Transverse colon (tissue), 4 donors: ENCODE results near the gene SYNGR2. TPM values are rescaled to one million over a fixed set of nuclear protein-coding genes. Genes with fewer than 3 reads are reported as not detected.

Experiments
- DNase-seq: peaks from one replicate; pipeline ENCODE4 v3.0.0-alpha.2; 2019
- H3K27ac ChIP-seq, 4 donors: fragments of 200-600 bp; sonication (generic); 2 replicates each; pipeline ENCODE4 v1.5.1; 2016 to 2018; ENCODE audit warnings: inconsistent platforms in 4 of 4
- H3K27me3 ChIP-seq: fragments of 200-600 bp; sonication (generic); 2 replicates; pipeline ENCODE4 v1.5.1; 2017; ENCODE audit warnings: inconsistent platforms
- H3K36me3 ChIP-seq, 4 donors: fragments of 200-600 bp; sonication (generic); 2 replicates each; pipeline ENCODE4 v1.5.1; 2017 to 2019; ENCODE audit warnings: inconsistent platforms in 4 of 4
- H3K4me1 ChIP-seq, 4 donors: fragments of 200-600 bp; sonication (generic); 2 replicates each; pipeline ENCODE4 v1.5.1; 2017 to 2020; ENCODE audit warnings: inconsistent platforms in 4 of 4
- H3K4me3 ChIP-seq, 4 donors: fragments of 200-600 bp; sonication (generic); 1 replicate in 1 of 4; 2 replicates in 3 of 4; pipeline versions ENCODE4 v1.5.1 to v1.6.1; 2017 to 2019; ENCODE audit warnings: inconsistent platforms in 4 of 4
- H3K9me3 ChIP-seq, 2 donors: fragments of 200-600 bp; sonication (generic); 2 replicates each; pipeline ENCODE4 v1.5.1; 2017 to 2019; ENCODE audit warnings: inconsistent platforms in 2 of 2
- CTCF ChIP-seq, 5 experiments: fragments of 200-600 bp in 3 of 5; fragments of 450-650 bp in 2 of 5; sonication (generic) in 3 of 5; IDR thresholded peaks; 1 replicate in 2 of 5; 2 replicates in 3 of 5; pipeline ENCODE4 v1.5.1; 2016 to 2017; ENCODE audit warnings: antibody characterized with exemption in 5 of 5, inconsistent platforms in 3 of 5, mild to moderate bottlenecking in 2 of 5, moderate library complexity in 1 of 5
- EP300 ChIP-seq: sonication (generic); formaldehyde crosslinking; IDR thresholded peaks from one replicate; pipeline ENCODE4 v1.6.1; 2017; ENCODE audit warnings: antibody characterized with exemption, low read depth
- POLR2A ChIP-seq: fragments of 450-650 bp; IDR thresholded peaks from one replicate; pipeline ENCODE4 v1.6.1; 2016; ENCODE audit warnings: antibody characterized with exemption, mild to moderate bottlenecking, moderate library complexity
- POLR2AphosphoS5 ChIP-seq, 3 donors: sonication (generic); formaldehyde crosslinking; IDR thresholded peaks; one replicate each; pipeline ENCODE4 v1.6.1; 2016; ENCODE audit warnings: antibody characterized with exemption in 3 of 3
- whole genome bisulfite sequencing, 2 donors: methylation state at CpG; one replicate each; pipeline ENCODE4 v1.1.5; 2018; ENCODE audit warnings: low coverage in 1 of 2; 5-methylcytosine and 5-hydroxymethylcytosine counted together
- in situ Hi-C, 4 donors: fragments of 200-750 bp; cut with MboI; loops; one replicate each; pipeline versions ENCODE4 v1.15.0 to v1.15.1; 2017; ENCODE audit warnings: low sequenced_read_pairs in 3 of 4, low pct_ligation_motif_present in 1 of 4, low pct_unique_long_range_greater_than_20kb in 1 of 4
- intact Hi-C: fragments of 100-400 bp; cut with DNase I; formaldehyde crosslinking; loops from one replicate; pipeline ENCODE4 v1.15.1; 2023; ENCODE audit warnings: low total_unique reads
- total RNA-seq, 4 donors: library from RNA; depleted of rRNA; stranded (reverse); fragments of >200 nt; gene quantifications; one replicate each; pipeline ENCODE4 v1.1.0, GENCODE V29; 2016

SYNGR2 gene
- total RNA-seq, 4 donors from 2014 or later = 102 to 121 (median 106) TPM

GRCh38 chr17:78146881-78147280 is 21.5 kb upstream of the SYNGR2 start:
- H3K4me3 ChIP-seq = no peak overlapping the region
- in situ Hi-C loops = no loop called here
- H3K27me3 ChIP-seq = no peaks in the 10 kb centered on the region
- TF ChIP-seq POLR2AphosphoS5 (IDR thresholded peaks at IDR 0.05) (no peak), EP300 (no peak), CTCF (IDR thresholded peaks at IDR 0.05) (no peak), POLR2A (no peak)
- WGBS, 2 donors = 77% methylated on average over 6 of the region's 6 CpGs; no CpG with 5 or more reads in 1 of the 2 donors
- intact Hi-C loops = no loop called here
- peak; percentile 7 for DNase-seq
- peak overlapping the region in 3 of 4 donors; percentile 34 to 65 (median 45) for H3K27ac ChIP-seq
- peaks cover 22 to 77% (median 55%) of the 10 kb centered on the region in 4 donors for H3K4me1 ChIP-seq
- no peaks in the 10 kb centered on the region for H3K9me3 ChIP-seq
- H3K36me3 ChIP-seq = no peaks in the 10 kb centered on the region

- H3K4me1 ChIP-seq = peaks cover 22 to 75% (median 53%) of the 10 kb centered on the region in 4 donors
- H3K4me3 ChIP-seq = no peak overlapping the region
- intact Hi-C loops (no loop called here), in situ Hi-C loops (no loop called here)
- no peaks in the 10 kb centered on the region for H3K27me3 ChIP-seq
- peak overlapping the region; percentile 0 to 65 (median 40) for H3K27ac ChIP-seq
- TF ChIP-seq POLR2AphosphoS5 (IDR thresholded peaks at IDR 0.05) (no peak), CTCF (IDR thresholded peaks at IDR 0.05) (no peak), EP300 (no peak), POLR2A (no peak)
- DNase-seq = peak; percentile 65
- WGBS, 2 donors = 43 to 50% methylated on average over 3 to 8 of the region's 8 CpGs
- H3K36me3 ChIP-seq = no peaks in the 10 kb centered on the region
- no peaks in the 10 kb centered on the region for H3K9me3 ChIP-seq
These were observed 20.9 kb upstream of the SYNGR2 start for GRCh38 chr17:78147315-78147998.

- Histone ChIP-seq H3K4me3 (no peak overlapping the region), H3K27ac (peak overlapping the region; percentile 0 to 65 (median 40)), H3K27me3 (no peaks in the 10 kb centered on the region), H3K36me3 (no peaks in the 10 kb centered on the region), H3K4me1 (peaks cover 22 to 71% (median 52%) of the 10 kb centered on the region in 4 donors), H3K9me3 (no peaks in the 10 kb centered on the region)
- in situ Hi-C loops (no loop called here), intact Hi-C loops (no loop called here)
- TF ChIP-seq EP300 (no peak), POLR2A (no peak), CTCF (IDR thresholded peaks at IDR 0.05) (no peak), POLR2AphosphoS5 (IDR thresholded peaks at IDR 0.05) (no peak)
- DNase-seq = peak; percentile 10
- WGBS, 2 donors = 38 to 54% methylated on average over 12 to 14 of the region's 14 CpGs
These were observed 19.9 kb upstream of the SYNGR2 start for GRCh38 chr17:78148286-78149016.

GRCh38 chr17:78151514-78152008 is 16.8 kb upstream of the SYNGR2 start:
- 43 to 65% methylated on average over 5 to 7 of the region's 7 CpGs for WGBS, 2 donors
- peak; percentile 74 for DNase-seq
- Histone ChIP-seq H3K4me3 (no peak overlapping the region), H3K4me1 (peaks cover 0 to 54% (median 30%) of the 10 kb centered on the region in 4 donors), H3K9me3 (no peaks in the 10 kb centered on the region), H3K27me3 (no peaks in the 10 kb centered on the region), H3K27ac (peak overlapping the region; percentile 59 to 85 (median 74)), H3K36me3 (no peaks in the 10 kb centered on the region)
- TF ChIP-seq EP300 (no peak), CTCF (IDR thresholded peaks at IDR 0.05) (no peak), POLR2A (no peak), POLR2AphosphoS5 (IDR thresholded peaks at IDR 0.05) (no peak)
- in situ Hi-C loops (no loop called here), intact Hi-C loops (no loop called here)
